Urothelium cell line (cell line): Measurements from ENCODE around the gene PRAMEF15.
"Not testable (repeated sequence)": the region's sequence is repeated elsewhere in the genome, so short reads cannot be mapped to it uniquely, and the experiment has no call there.

Source experiments
- DNase-seq: peaks from one replicate; pipeline ENCODE4 v3.0.0; 2011; ENCODE audit warnings: low spot score, mixed read lengths
- FAIRE-seq: peaks from 2 replicates; lab custom pipeline; 2011; peaks lifted over from hg19 to GRCh38; lab: Jason Lieb, UNC

PRAMEF15 gene

DNA sequence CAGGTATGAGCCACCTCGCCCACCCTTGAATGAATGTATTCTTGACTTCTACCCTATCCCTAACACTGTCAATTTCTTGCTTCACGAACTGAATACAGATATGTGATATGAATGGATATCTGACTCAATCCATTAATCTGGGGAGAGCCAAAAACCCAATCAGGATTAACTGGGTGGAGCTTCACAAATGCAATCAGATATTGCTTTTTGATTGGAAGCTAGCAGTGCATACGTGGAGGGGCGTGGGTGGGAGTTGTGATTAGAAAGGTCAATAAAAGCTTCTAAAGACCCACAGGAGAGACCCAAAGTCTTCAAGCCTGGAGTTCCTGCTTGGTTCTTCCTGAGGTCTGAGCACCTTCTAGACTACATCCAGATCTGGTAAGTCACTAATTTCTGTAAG, at the start of gene PRAMEF15:
Gene PRAMEF15 (plus strand): TSS at position 301 of the 400 bp plus-strand sequence. CDS start 2,827 bp downstream, outside the sequence.
- not testable (repeated sequence) for FAIRE-seq, DNase-seq

DNA sequence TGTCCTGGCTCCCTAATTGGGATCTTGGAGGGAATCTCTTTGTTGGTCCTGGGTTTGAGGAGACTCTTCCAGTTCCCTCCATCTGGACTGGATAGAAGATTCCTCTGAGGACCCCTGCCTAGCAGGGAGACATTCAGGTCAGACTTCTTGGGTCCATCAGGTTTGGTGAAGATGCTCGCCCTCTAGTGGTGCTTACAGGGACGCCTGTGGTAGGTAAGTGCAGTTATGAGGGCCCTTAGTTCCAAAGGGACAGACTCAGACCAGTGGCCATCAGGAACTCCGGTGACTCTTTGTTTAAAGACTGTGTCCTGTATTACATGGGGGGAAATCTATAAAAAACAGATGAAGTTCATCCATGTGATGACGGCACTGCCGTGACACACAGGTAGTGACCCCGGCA, 38.4 kb upstream of the PRAMEF15 start:
- not testable (repeated sequence) for FAIRE-seq, DNase-seq

DNA sequence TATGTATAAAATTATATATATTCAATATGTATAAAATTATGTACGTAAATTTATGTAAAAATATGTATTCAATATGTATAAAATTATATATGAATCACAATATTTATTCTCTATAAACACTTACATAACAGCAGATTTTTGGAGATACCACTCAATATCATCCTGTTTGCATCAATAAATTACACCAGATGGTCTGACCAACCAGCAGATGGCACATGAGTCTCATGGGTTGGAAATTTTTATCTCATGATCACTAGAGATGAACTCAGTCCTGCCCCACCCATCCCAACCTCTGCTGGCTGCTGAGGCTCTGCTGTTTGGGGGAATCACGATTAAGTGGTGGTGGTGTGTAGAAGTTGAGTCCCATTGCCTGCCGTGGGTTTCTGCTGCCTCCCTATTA, 35.8 kb upstream of the PRAMEF15 start:
- DNase-seq, FAIRE-seq: not testable (repeated sequence)

DNA sequence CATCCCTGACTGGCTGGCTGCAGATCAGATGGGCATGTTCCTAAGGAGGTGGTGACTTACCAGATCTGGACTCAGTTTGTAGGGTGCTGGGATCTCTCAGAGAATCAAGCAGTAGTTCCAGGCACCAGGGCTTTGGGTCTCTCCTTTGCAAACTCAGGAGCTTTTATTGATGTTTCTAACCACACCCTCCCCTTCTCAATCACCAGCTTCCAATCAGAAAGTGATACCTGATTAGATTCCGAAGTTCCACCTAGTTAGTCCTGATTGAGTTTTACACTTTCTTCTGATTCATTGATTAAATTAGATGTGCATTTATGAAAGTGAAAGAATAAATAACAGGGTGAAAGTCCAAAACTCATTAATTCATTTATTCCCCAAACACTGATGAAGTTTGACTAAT, 30.3 kb upstream of the PRAMEF15 start, which contains the start of gene PRAMEF8:
Gene PRAMEF8 (minus strand): TSS at position 101 of the 400 bp plus-strand sequence. CDS start 1,046 bp downstream, outside the sequence.
- DNase-seq, FAIRE-seq: not testable (repeated sequence)

DNA sequence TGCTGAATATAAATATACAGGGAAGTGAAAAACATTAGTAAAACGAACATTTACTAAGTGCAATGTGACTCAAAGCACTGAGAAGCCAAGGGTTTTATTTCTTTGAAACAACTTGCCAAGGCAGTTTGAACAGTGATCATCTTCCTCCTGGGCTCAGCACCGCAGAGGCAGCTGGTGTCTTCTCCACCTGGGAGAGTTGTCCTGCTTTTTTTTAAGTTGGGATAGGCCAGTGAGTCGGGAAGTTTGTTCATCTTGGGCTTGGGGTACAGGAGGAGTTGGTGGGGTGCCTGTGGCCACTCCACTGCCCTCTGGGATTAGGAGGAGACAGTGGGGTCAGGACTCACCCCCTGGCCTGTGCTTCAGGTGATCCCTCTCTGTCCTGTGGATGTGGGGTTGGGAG, 26.4 kb upstream of the PRAMEF15 start:
- DNase-seq, FAIRE-seq: not testable (repeated sequence)

DNA sequence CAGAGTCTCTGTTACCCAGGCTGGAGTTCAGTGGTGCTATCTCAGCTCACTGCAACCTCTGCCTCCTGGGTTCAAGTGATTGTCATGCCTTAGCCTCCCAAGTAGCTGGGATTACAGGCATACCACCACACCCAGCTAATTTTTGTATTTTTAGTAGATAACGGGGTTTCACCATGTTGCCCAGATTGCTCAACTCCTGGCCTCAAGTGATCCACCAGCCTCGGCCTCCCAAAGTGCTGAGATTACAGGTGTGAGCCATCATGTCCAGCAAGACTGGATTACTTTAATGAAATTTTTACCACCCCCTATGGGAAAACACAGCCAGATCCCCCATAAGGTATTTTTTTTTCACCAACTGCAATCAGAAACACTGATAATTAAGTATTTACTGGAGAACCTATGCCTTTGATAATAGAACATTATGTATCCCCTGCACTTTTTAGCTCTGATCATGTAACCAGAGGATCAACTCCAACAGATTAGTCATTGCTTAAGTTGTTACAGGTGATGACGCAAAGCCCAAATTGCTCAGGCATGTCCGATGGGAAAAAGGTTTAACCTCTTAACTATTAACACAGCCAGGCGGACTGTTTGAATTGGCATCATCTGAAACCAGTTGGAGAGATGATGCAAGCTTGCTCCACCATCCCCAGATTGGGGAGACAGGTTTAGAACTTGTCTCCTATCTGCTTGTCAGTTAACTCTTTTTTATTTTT, 18.0 kb upstream of the PRAMEF15 start:
- FAIRE-seq, DNase-seq: not testable (repeated sequence)

DNA sequence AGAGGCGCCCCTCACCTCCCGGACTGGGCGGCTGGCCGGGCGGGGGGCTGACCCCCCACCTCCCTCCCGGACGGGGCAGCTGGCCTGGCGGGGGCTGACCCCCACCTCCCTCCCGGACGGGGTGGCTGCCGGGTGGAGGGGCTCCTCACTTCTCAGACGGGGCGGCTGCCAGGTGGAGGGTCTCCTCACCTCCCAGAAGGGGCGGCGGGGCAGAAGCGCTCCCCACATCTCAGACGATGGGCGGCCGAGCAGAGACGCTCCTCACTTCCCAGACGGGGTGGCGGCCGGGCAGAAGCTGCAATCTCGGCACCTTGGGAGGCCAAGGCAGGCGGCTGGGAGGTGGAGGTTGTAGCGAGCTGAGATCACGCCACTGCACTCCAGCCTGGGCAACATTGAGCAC, 16.7 kb upstream of the PRAMEF15 start:
- not testable (repeated sequence) for FAIRE-seq, DNase-seq

DNA sequence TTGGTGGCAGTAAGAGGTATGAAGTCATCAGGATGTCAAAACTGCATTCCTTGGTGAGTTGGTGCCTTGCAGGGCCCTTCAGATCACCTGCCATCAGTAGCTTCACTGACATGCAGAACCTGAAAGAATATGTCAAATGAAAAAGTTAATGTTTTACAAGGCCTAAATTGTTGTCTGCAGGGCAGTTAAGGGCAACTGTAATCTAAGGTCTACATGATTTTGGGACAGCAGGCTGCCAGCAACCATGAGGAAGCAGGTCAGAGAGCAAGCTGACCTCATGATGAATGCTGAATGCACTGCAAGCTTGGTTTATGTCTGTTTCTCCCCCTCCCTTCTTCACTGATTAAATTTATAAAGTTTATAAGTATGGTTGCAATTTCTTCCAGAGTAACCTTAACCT, 13.2 kb upstream of the PRAMEF15 start:
- FAIRE-seq, DNase-seq: not testable (repeated sequence)

DNA sequence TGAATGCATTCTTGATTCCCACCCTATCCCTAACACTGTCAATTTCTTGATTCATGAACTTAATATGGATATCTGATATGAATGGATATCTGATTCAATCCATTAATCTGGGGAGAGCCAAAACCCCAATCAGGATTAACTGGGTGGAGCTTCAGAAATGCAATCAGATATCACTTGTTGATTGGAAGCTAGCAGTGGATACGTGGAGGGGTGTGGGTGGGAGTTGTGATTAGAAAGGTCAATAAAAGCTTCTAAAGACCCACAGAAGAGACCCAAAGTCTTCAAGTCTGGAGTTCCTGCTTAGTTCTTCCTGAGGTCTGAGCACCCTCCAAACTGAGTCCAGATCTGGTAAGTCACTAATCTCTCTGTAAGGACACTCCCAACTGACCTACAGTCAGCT, 12.1 kb upstream of the PRAMEF15 start, which contains the start of gene PRAMEF33:
Gene PRAMEF33 (plus strand): TSS at position 301 of the 400 bp plus-strand sequence. CDS start 2,416 bp downstream, outside the sequence.
- FAIRE-seq, DNase-seq: not testable (repeated sequence)

DNA sequence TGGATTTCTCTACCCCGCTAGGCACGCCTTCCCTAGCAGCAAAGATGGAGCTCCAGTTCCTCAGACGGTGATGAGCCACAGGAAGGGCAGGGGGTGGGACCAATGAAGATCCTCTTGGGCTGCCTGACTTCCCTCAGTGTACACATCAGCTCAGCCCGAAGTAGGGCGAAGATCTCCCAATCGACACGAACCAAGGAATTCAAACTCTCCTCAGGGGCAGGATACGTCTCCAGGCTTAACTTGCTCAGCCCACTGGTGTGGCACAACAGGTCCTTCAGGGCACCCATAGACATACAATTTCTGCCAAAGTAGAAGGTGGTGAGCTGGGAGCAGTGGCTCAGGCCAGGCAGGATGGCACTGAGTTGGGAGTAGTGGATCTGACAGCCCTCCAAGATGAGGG, 27.1 kb downstream of the PRAMEF15 start:
- FAIRE-seq, DNase-seq: not testable (repeated sequence)

DNA sequence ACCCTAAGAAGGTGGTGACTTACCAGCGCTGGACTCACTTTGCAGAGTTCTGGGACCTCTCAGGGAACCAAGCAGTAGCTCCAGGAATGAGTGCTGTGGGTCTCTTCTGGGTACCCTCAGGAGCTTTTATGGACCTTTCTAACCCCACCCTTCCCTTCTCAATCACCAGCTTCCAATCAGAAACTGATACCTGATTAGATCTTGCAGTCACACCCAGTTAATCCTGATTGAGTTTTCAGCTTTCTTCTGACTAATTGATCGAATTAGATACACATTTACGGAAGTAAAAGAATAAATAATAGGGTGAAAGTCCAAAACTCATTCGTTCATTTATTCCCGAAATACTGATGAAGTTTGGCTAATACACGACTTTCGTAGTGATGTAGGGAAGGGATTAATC, 31.7 kb downstream of the PRAMEF15 start, which contains the start of gene PRAMEF14:
Gene PRAMEF14 (minus strand): TSS at position 101 of the 400 bp plus-strand sequence. CDS start 1,820 bp downstream, outside the sequence.
- not testable (repeated sequence) for FAIRE-seq

DNA sequence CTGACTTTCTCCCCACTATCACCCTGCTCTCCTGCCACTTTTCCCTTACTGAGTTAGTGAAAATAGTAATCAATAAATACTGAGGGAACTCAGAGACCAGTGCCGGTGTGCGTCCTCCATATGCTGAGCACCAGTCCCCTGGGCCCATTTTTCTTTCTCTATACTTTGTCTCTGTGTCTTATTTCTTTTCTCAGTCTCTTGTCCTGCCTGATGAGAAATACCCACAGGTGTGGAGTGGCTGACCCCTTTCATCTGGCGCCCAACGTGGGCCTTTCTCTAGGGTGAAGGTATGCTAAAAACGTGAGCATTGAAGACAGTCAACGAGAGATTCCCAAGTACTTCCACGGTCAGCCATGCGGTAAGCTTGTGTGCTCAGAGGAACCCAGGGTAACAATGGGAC, 38.1 kb downstream of the PRAMEF15 start:
- not testable (repeated sequence) for DNase-seq, FAIRE-seq

More for the DNA sequence above, 31.7 kb downstream of the PRAMEF15 start, which contains the start of gene PRAMEF14:
- DNase-seq = not testable (repeated sequence)

DNA sequence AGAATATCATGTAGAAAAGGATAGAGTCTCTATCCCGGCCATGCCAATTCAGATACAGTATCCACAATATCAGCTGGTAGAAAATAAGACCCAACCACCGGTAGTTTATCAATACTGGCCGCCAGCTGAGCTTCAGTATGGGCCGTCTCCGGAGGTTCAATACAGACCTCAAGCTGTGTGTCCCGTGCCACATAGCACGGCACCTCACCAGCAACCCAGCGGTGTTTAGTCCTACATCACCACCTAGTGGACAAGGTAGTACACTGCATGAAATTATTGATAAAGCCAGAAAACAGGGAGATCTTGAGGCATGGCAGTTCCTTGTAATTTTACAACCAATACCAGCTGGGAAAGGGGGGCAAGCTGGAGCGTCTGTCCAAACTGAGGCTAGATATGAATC, 39.1 kb downstream of the PRAMEF15 start:
- not testable (repeated sequence) for FAIRE-seq, DNase-seq

DNA sequence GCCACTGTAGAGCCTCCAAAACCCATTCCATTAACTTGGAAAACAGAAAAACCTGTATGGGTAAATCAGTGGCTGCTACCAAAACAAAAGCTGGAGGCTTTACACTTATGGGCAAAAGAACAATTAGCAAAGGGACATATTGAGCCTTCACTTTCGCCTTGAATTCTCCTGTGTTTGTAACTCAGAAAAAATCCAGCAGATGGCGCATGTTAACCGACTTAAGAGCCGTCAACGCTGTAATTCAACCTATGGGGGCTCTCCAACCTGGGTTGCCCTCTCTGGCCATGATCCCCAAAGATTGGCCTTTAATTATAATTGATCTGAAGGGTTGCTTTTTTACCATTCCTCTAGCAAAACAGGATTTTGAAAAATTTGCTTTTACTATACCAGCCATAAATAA, 41.4 kb downstream of the PRAMEF15 start:
- DNase-seq = peak; percentile 7
- not testable (repeated sequence) for FAIRE-seq

DNA sequence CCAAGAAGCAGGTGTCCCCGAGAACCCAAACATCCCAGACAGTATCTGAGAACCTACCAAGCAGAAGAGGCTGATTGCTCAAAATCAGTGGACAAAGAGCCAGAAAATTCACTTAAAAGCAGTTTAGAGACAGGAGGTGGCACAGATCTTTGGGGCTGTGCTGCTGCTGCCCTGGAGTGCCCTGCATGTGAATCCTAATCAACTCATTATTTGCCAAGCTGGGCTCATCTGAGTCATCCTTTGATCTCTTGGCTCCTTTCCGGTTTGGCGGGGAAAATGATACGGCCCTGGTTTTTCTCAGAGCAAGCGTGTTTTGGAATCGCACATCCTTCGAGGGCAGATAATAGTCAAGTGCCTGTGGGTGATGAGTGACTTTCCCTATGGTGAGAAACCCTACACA, 47.0 kb downstream of the PRAMEF15 start:
- not testable (repeated sequence) for FAIRE-seq, DNase-seq

DNA sequence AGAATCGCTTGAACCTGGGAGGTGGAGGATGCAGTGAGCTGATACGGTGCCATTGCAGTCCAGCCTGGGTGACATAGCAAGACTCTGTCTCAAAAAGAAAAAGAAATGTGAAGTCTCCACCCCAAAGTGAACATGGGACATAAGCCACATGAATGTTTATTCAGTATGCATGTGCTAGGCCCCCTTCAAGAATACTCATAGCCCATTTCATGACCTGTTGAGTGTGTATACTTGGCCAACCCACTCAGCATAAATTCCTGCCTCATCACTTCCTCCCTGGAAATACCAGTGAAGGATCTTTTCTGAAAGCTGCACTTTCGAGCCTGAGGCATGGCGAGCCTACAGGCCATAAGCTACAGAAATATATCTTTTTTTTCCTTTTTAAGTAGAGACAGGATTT, 49.5 kb downstream of the PRAMEF15 start:
- not testable (repeated sequence) for DNase-seq, FAIRE-seq

DNA sequence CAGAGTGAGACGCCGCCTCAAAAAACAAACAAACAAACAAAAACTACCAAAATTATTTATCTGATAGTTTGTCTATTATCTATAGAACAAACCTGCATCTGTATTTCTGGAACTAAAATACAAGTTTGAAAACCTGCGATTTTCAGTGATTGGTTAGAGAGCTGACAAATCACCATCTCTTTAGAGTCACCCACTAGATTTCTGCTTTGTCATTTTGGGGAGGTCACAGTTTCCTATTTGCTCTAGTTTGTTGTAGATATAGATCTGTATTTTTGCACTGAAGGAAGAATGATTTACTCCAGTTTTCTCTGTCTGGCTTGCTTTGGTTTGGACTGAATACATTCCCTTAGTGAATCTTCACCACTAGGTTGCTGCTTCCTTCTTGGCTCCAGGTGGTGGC, 51.2 kb downstream of the PRAMEF15 start:
- DNase-seq, FAIRE-seq: not testable (repeated sequence)

DNA sequence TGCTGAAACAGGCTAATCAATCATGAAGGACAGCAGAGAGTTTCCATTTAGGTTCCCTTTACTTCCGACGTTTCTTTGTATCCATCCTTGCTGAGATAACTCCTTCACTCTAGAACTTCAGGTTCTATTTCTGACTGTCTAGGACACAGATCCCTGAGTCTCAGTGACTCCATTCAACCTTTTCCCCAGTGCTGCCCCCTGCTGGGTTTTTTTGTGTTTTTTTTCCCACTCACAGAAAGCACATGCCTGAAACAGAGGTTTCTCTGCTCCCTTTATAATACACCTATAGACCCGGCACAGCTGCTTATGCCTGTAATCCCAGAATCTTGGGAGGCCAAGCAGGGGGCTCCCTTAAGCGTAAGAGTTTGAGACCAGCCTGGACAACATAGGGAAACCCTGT, 53.2 kb downstream of the PRAMEF15 start:
- FAIRE-seq, DNase-seq: not testable (repeated sequence)
